GM12865 (cell line): ENCODE data around the gene MAN2A1.

Source experiments
- DNase-seq: peaks from one replicate; pipeline ENCODE4 v3.0.0; 2010; ENCODE audit warnings: low read depth
- H3K4me3 ChIP-seq: 2 replicates; pipeline ENCODE4 v1.5.1; 2011; ENCODE audit warnings: mild to moderate bottlenecking, low read depth, low read length, control low read depth
- CTCF ChIP-seq: IDR thresholded peaks from 2 replicates; pipeline ENCODE4 v1.5.1; 2011; ENCODE audit warnings: low read length, control low read depth, low read depth, inconsistent platforms; ENCODE audit not compliant: insufficient read depth; ENCODE audit errors: missing control alignments

The MAN2A1 gene

GRCh38 chr5:109852371-109853155, 162.8 kb downstream of the MAN2A1 start:
- H3K4me3 ChIP-seq, result no peak overlapping the region
- DNase-seq, result no peak
- no peak for TF ChIP-seq CTCF

DNA sequence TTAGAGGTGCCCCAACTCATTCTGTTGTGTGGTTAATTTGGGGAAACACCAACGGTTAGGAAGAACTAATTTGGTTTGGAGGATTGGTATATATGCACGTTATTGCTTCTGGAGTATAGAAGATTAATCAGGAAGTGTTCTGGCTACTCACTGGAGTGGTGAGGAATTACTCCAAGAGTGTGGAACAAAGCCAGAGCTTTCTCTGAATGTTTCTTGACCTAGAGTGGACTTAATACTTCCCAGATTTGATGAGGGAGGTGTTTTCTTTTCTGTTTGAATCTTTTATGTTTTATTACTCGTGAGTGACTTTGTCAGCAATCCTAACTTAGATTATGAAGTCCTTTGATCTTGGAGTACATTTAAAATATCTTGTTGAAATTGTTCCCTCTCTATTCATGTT, 163.7 kb downstream of the MAN2A1 start:
- no peak for DNase-seq
- no peak overlapping the region for H3K4me3 ChIP-seq
- no peak for TF ChIP-seq CTCF

- TF ChIP-seq CTCF, result no peak
- no peak overlapping the region for H3K4me3 ChIP-seq
- DNase-seq, result no peak
These were observed 165.3 kb downstream of the MAN2A1 start for GRCh38 chr5:109855056-109855455.

DNA sequence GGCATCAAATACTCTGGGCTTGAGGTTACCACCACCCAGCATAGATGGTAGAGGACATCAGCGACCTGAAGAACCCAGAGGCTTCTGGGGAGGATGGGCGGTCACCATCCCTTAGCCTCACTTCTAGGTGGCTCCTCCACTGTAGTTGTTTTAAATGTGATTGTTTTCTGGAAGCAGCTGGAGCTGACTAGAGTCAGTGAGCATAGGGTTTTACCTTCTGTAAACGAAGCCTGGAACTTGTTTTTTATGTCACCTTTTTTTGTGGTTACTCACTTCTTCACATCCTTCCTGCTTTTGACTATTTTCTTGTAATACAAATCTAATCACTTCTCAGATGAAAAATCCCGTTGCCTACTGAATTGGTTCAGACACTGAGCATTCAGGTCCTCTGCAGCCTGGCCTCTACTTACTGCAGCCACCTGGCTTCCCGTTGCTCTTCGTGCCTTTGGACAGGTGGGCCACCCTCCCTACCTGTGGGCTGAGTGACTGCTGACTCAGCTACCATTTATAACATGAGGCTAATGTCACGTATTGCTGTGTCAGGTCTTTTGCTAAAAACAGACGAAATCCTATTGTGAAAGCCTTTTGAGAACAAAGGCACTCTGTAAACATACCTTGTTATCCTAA, 167.8 kb downstream of the MAN2A1 start:
- DNase-seq, result no peak
- no peak for TF ChIP-seq CTCF
- H3K4me3 ChIP-seq, result no peak overlapping the region

GRCh38 chr5:109859537-109859936, 169.8 kb downstream of the MAN2A1 start:
- H3K4me3 ChIP-seq, result no peak overlapping the region
- no peak for DNase-seq
- no peak for TF ChIP-seq CTCF

- DNase-seq, result no peak
- TF ChIP-seq CTCF, result no peak
- H3K4me3 ChIP-seq, result no peak overlapping the region
These were observed 172.6 kb downstream of the MAN2A1 start for GRCh38 chr5:109862301-109862700.
